ENCODE data around the gene FOXM1.

The FOXM1 gene, protein sequence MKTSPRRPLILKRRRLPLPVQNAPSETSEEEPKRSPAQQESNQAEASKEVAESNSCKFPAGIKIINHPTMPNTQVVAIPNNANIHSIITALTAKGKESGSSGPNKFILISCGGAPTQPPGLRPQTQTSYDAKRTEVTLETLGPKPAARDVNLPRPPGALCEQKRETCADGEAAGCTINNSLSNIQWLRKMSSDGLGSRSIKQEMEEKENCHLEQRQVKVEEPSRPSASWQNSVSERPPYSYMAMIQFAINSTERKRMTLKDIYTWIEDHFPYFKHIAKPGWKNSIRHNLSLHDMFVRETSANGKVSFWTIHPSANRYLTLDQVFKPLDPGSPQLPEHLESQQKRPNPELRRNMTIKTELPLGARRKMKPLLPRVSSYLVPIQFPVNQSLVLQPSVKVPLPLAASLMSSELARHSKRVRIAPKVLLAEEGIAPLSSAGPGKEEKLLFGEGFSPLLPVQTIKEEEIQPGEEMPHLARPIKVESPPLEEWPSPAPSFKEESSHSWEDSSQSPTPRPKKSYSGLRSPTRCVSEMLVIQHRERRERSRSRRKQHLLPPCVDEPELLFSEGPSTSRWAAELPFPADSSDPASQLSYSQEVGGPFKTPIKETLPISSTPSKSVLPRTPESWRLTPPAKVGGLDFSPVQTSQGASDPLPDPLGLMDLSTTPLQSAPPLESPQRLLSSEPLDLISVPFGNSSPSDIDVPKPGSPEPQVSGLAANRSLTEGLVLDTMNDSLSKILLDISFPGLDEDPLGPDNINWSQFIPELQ

DNA sequence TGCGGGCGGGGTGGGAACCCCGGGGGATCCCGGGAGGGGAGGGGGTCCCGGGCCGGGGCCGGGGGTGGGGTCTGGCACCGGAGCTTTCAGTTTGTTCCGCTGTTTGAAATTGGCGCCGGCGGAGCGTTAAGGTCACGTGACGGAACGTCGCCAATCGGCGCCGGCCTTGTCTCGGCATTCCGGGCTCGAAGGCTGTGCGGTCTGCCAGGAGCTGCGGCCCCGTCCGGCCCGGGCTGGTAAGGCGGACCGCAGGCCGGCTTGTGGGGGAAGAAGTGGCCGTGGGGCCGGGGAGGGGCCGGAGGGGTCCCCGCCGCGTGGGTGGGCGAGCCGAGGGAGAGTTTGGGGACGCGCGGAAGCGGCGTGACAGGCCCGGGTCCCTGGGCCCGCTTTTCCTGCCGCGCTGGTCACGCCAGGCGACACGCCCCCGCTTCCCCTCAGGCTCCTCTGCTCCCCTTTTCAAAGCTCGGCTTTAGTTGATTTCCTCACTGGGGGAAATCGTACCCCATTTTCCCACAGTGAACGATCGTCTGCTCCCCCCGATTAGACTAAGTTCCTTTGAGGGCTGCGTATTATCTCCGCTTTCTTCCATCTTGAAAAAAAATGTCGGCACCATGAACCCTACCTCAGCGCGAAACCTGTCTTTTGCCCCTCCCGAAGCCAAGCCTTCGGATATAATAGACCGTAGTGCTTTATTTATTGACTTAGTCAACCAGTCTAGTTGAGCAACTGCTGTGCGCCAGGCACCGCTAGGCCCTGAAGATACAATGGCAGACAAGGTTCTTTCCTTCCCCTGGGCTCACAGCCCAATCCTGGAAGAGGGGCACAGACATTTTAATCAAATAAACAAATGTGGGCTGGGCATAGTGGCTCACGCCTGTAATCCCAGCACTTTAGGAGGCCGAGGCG is at the start of gene FOXM1, which contains the start of gene RHNO1:
TSS of gene FOXM1 (minus strand) at position 128 of the 906 bp plus-strand sequence. CDS start 2,696 bp downstream, outside the sequence.
TSS of gene RHNO1 (plus strand) at position 177 of the 906 bp plus-strand sequence. CDS start 8,144 bp downstream, outside the sequence.
- DNase-seq = peak; percentile 93

DNA sequence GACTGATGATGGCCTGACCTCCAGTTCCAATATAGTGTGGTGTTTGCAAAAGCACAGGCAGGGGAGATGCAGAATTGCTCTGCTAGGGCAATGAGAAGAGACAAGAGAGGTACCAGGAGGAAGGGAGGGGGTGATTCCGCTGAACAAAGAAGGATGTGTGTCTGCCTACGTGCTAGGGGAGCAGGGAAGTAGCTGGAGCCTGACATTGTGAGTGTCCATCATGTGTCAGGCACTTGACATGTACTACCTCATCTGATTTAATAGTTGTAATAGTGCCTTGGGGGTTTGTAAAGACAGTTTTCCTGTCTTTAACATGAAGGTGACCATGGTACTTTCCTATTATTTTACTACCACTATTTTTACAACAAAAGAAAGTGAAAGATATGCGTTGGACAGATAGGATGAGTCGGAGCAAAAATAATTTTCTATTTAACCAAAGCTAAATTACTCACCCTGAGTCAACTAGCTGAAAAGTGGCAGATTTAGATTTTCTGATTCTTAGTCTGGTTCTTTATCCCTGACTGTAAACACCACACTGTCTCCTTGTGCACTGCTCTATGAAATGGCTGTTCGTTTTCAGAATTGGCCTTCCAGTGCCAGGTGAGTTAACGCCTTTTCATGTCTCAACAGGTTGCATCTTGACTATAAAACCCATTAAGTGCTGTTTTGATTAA is 48.5 kb upstream of the FOXM1 start:
- no peak for DNase-seq

DNA sequence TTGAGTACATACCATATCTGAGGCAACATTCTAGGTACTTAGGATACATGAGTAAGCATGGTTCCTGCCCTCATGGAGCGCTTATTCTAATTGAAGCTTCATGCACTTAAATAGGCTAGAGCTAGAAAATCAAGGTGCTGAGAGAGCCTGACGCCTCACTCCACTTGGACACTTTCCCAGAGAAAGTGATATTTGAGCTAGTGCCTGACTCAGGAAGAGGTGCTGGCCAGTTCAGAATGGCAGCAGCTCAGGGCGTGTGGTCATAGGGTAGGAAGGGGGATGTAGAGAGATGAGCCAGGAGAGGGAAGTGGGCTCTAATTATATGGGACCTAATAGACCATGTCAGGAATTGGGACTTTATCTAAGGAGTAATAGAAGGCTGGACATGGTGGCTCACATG is 47.0 kb upstream of the FOXM1 start:
- DNase-seq = no peak

DNA sequence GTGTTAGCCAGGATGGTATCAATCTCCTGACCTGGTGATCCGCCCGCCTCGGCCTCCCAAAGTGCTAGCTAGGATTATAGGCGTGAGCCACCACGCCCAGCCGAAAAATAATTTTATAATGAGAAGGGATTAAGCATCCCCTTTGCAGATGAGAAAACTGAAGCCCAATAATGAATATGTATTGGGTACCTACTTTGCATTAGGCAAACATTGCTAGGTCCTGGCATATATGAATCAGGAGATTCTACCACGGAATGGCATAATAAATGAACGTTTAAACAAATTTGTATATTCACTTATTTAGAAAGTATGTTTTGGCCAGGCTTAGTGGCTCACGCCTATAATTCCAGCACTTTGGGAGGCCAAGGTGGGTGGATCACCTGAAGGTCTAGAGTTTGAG is 46.1 kb upstream of the FOXM1 start:
- no peak for DNase-seq

DNA sequence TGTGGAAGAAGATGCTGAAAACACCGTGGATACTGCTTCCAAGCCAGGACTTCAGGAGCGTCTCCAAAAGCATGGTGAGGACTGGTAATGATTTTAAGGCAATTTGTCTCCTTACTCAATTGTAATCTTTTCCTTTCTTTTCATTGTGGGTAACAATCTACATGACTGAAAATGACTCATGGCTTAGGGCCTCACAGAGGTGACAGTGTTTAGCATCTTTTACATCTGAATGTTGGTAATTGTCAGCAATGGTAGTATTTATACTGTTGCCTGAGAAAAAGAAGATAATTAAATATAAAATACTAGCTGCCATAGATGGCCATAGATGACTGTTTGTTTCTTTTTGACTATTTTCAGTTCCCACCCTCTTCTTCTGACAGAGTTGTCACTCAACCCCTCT is 45.4 kb upstream of the FOXM1 start:
- no peak for DNase-seq

DNA sequence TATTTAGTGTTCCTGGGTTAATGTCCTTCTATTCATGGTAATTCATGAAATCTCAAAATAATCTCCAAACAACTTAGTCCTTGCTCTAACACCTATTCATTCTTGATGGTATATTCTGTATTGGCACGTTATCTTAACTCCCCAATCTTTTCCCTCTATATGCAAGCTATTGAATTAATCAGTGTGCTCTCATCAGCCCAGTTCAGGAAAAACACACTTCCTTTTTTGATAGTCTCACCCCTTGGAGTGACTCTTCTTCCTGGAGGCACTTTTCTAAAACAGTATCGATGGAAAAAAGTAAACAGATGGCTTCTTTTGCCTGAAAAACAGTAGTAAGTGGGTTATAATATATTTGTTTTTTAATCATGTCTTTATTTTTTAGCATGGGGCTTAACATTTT is 42.3 kb upstream of the FOXM1 start:
- no peak for DNase-seq

DNA sequence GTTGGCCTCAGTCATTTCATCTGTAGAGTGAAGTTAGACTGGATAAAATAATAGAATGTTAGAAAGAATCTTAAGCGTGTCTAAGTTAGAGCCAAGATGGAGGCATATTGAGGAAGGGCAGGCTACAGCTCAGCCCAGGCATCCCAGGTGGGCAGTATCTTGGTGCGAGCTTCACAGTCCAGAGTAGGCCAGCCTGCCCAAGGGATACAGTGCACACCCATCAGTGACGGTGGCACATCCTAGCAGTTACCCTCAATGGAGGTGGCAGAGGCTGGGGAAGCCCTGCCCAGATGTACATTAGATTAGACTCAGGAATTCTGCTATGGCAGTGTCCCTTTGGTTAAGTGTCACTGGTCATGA is 35.2 kb upstream of the FOXM1 start:
- no peak for DNase-seq

DNA sequence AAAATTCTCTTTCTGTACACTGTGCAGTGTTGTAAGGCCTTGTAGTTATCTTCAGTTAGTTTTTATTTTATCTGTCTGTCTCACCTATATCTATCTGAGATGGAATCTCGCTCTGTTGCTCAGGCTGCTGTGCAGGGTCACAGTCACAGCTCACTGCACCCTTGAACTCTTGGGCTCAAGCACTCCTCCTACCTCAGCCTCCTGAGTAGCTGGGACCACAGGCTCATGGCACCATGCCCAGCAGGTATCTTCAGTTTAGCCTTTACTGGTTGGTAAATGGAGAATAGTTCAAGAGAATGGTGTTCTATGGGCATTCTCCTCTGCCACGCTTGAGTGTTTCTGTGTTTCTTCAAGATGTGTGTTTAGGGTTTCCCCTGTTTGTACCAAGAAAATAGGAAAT is 27.3 kb upstream of the FOXM1 start:
- DNase-seq = no peak

DNA sequence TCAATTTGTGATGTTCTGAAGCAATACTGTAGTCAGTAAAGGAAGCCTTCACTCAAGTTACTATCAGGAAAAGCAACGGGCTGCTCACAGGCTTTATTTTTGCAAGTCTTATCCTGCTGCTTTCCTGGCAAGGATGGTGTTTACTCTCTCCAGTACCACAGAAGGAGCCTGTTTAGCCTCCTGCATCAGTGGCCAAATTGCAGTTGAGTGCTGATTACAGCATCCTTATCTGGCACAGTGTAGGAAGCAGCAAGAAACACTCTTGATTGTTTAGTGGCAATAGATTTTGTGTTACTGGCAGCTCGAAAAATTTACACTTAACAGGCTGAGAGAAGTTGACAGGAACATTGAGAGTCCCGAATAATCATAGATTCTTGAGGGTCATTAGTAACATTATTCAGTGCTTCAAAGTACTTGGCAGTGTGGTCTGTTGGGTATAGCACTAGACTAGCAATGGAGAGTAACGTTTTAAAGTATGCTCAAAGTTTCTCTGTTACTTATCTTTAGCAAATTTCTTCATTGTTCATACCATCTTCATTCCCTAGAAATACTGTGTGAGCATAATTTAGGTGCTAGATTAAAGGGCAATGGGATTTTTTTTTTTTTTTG is 25.4 kb upstream of the FOXM1 start:
- no peak for DNase-seq

DNA sequence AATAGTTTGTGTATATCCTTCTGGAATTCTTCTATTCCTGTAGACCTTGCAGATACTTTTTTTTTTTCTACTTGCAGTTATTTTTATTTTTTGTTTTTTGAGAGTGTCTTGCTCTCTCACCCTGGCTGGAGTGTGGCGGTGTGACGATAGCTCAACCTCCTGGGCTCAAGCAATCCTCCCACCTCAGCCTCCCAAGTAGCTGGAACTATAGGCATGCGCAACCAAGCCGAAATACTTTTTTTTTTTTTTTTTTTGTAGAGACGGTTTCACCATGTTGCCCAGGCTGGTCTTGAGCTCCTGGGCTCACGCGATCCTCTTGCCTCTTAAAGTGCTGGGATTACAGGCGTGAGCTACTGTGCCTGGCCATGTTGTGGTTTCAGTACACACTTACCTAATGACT is 23.7 kb upstream of the FOXM1 start:
- no peak for DNase-seq

DNA sequence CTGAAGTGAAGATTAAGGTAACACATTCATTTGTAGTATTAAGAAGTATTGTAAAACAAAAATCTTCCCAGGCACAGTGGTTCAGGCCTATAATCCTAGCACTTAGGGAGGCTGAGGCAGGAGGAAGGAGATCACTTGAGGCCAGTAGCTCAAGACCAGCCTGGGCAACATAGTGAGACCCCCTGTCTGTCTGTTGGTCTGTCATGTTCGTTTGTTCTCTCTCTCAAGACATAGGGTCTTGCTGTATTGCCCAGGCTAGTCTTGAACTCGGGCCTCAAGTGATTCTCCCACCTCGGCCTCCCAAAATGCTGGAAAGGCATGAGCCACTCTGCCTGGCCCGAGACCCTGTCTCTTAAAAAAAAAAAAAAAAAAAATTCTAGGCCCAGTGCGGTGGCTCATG is 20.4 kb upstream of the FOXM1 start:
- DNase-seq = no peak

DNA sequence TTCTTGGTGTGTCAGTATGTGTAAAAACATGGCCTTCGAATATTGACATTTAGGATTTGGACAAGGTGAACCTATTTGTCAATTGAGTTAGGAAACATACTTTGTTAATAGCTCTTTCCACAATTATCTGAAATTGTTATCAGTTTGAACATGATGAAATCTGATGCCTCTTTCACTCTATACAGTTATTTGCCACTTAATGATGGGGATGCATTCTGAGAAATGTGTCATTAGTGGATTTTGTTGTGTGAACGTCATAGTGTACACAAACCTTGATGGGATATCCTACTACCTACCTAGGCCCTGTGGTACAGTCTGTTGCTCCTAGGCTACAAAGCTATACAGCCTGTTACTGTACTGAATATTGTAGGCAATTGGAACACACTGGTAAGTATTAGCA is 18.5 kb upstream of the FOXM1 start:
- no peak for DNase-seq

DNA sequence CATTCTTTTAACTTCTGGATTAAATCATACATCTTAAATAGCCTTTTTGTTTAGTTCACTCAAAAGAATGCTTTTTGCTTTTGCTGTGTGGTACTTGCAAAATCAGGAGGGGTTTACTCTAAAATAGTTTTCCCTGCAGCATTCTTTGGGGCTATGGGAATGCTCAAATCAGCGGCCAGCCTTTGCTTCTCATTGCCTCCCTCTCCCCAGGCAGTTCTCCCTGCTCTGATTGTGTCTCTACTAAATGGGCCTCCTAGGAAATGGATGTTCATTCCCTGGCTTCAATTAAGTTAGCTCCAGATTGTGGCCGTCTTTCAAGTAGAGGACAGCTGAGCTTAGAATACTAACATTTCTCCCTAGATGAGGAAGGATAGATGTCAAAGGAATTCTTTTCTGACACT is 18.1 kb upstream of the FOXM1 start:
- no peak for DNase-seq

DNA sequence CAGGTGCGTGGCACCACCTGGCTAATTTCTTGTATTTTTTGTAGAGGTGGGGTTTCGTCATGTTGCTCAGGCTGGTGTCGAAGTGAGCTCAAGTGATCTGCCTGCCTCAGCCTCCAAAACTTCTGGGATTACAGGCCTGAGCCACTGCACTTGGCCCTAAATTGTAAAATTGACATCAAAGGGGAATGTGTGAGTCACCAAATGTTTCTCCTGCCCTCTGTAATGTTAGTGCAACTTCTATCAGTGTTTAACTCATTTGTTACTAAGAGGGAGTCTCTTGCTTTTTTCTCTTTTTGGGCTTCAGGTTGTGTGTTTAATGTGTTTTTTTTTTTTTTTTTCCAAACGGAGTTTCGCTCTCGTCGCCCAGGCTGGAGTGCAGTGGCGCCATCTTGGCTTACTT is 16.0 kb upstream of the FOXM1 start:
- no peak for DNase-seq

DNA sequence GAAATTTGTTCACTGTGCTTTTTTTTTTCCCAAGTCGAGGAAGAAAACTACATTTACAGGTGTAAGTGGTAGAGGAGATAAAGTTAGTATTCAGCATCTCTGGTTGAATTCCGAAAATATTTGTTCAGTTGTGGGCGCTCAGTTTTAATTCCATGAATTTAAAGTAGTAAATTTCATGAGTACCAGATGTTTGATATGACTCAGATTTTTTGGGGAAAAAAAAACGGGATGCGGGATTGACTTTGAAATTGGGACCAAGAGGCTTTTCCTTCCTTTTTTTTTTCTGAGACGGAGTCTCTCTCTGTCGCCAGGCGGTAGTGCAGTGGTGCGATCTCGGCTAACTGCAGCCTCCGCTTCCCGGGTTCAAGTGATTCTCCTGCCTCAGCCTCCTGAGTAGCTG is 15.3 kb upstream of the FOXM1 start:
- DNase-seq = no peak

DNA sequence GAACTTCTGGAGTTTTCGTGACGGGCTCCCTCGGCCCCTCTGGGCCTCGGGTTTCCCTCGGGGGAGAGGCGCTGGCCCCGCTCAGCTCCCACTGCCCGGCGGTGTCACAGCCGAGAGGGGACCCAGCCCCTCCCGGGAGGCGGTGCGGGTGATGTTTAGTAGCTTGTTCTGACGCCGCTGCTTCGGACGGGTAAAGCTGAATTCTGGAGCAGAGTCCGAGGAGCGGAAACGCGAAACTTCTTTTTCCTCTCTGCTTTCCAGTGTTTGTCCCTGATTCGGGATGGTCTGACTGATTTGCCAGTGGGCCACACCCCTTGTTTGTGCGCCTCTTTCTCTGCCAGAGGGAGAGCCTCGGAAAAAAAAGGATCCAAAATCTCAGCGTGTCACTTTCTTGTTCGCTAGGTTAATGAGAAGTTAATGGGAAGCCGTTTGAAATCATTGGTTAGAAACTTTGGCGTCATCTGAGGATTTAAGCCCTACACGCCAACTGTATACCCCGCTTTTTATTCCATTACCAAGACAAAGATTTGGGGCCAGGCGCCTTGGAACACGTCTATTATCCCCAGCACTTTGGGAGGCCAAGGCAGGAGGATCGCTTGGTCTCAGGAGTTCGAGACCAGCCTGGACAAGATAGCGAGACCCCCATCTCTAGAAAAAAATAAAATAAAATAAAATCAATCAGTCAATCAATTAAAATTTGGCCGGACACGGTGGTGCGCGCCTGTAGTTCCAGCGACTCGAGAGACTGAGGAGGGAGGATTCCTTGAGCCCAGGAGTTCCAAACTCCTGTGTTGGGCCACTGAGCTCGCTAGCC is 14.5 kb upstream of the FOXM1 start:
- DNase-seq = peak; percentile 82

DNA sequence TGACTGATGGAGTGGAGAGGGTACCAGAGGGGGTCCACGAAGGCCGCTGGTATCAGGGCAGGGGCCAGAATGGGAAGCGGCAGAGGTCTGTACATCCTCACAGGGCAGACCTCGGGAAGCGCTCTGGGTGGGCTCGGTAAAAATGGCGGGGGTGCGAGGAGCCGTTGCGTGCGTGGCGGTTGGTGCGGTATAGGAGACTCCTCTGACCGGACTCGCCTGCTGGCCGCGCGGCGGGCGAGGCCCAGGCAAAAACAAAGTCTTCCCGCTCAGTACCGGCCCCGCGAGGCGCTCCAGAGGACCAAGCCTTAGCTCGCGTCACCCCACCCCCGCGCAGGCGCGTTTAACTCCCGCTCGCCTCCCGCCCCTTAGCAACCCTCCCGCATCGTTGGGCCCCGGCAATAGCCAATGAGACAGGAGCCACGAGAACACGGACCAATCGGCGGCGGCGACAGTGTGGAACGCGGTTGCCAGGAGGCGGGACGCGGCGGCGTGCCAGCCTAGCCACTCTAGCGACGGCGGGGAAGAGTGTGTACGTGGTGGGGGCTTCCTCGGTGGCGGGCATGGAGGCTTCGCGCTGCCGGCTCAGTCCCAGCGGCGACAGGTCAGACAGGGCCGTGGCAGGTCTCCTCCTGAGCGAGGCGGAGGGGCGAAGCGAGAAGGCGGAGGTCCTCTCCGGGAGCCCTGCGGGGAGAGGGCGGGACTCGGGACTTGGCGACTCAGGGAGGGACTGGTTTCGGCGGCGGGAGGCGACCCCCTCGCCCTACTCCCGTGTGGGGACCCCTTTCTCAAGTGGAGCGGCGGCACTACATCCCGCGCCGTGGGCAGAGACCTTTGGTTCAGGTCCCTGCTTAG is 13.6 kb upstream of the FOXM1 start, which contains the start of gene TULP3:
TSS of gene TULP3 (plus strand) at position 504 of the 852 bp plus-strand sequence. CDS start at position 561, 57 bp downstream.
- peak; percentile 99 for DNase-seq

DNA sequence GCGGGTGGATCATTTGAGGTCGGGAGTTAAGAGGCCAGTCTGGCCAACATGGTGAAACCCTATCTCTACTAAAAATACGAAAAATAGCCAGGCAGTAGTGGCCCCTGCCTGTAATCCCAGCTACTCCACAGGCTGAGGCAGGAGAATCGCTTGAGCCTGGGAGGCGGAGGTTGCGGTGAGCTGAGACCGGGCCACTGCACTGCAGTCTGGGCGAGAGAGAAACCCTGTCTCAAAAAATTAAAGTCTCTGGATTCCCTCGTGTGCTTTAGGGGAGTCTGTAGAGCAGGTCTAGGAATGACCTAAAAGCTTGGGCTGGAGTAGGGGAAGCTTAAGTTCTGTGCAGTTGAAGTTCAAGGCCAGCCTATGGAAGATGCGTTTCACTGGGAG is 13.0 kb upstream of the FOXM1 start:
- DNase-seq = no peak

DNA sequence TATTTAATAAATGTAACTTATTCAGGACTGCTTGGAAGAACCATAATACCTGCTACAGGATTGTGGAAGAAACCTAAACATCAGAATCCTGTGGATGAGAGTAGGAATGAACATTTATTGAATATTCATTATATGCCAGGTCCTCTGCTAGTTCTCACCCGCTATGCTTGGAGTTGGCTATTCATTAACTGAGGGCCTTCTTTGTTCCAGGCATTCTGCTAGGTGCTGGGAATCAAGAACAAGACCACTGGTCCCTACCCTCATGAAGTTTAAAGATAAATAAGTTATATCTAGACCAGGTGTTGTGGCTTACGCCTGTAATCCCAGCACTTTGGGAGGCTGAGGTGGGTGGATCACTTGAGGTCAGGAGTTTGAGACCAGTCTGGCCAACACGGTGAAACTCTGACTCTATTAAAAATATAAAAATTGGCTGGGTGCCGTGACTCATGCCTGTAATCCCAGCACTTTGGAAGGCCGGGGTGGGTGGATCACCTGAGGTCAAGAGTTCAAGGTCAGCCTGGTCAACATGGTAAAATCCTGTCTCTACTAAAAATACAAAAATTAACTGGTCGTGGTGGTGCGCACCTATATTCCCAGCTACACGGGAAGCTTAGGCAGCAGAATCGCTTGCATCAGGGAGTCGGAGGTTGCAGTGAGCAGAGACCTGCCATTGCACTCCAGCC is 9.9 kb upstream of the FOXM1 start:
- DNase-seq = no peak

DNA sequence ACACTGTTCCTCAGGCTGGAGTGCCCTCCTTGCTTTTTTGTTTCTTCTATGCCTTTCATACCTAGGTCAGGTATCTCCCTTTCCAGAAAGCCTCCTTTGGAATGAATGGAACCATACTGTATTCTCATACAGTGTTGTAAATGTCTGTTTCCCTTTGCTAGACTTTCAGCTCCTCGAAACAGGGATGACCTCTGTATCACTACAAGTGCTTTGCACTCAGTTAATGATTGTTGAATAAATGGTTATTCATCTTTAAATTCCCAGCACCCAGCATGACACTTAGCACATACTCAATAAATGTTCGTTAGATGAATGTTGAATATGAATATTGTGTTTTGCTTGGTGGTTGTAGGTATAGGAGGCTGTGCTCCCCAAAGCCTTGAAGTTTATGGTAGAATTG is 7.8 kb upstream of the FOXM1 start:
- no peak for DNase-seq
